CD14-positive monocyte (primary cell): ENCODE data around the gene MED29. TPM values are rescaled to one million over a fixed set of nuclear protein-coding genes. Genes with fewer than 3 reads are reported as not detected.

Experiments
- DNase-seq, 3 donors: peaks; one replicate each; pipeline ENCODE4 v3.0.0-alpha.2; 2011 to 2022
- H2AFZ ChIP-seq: 2 replicates; pipeline ENCODE4 v1.6.0; 2012; ENCODE audit warnings: mild to moderate bottlenecking, low read depth, low read length, inconsistent platforms; ENCODE audit not compliant: insufficient read depth, poor library complexity, severe bottlenecking
- H3K27ac ChIP-seq, 2 donors: 1 replicate in 1 of 2; 2 replicates in 1 of 2; pipeline ENCODE4 v1.5.1; 2012 to 2013; ENCODE audit warnings: low read length in 2 of 2, control low read depth in 1 of 2, inconsistent platforms in 1 of 2, low read depth in 1 of 2, mild to moderate bottlenecking in 1 of 2
- H3K27me3 ChIP-seq, 2 donors: one replicate each; pipeline versions ENCODE4 v1.6.0 to v1.6.1; 2011 to 2013; ENCODE audit warnings: low read length in 2 of 2; ENCODE audit not compliant: control insufficient read depth in 2 of 2, insufficient read depth in 2 of 2
- H3K36me3 ChIP-seq, 2 donors: replicated peaks in 1 of 2; 1 replicate in 1 of 2; 2 replicates in 1 of 2; pipeline versions ENCODE4 v1.5.1 to v1.6.1; 2012 to 2013; ENCODE audit warnings: low read length in 2 of 2, control low read depth in 1 of 2, inconsistent platforms in 1 of 2, mild to moderate bottlenecking in 1 of 2; ENCODE audit not compliant: insufficient read depth in 2 of 2, control insufficient read depth in 1 of 2
- H3K4me1 ChIP-seq, 2 donors: 1 replicate in 1 of 2; 2 replicates in 1 of 2; pipeline versions ENCODE4 v1.5.1 to v1.6.1; 2012 to 2013; ENCODE audit warnings: low read length in 2 of 2, control low read depth in 1 of 2, inconsistent platforms in 1 of 2, mild to moderate bottlenecking in 1 of 2, moderate library complexity in 1 of 2; ENCODE audit not compliant: insufficient read depth in 2 of 2, control insufficient read depth in 1 of 2
- H3K4me2 ChIP-seq: replicated peaks from 2 replicates; pipeline ENCODE3; 2012; ENCODE audit warnings: low read length, moderate library complexity, mild to moderate bottlenecking; ENCODE audit not compliant: poor library complexity, severe bottlenecking; ENCODE audit errors: extremely low read depth
- H3K4me3 ChIP-seq, 3 experiments: fragments of 200-600 bp in 1 of 3; sonication (generic) in 1 of 3; replicated peaks in 1 of 3; 1 replicate in 2 of 3; 2 replicates in 1 of 3; pipeline ENCODE4 v1.5.1; 2011 to 2013; ENCODE audit warnings: low read length in 3 of 3, mild to moderate bottlenecking in 3 of 3, control low read depth in 2 of 3, low read depth in 2 of 3, inconsistent platforms in 1 of 3, moderate library complexity in 1 of 3
- H3K79me2 ChIP-seq: 2 replicates; pipeline ENCODE4 v1.6.0; 2012; ENCODE audit warnings: mild to moderate bottlenecking, control low read depth, inconsistent platforms, low read length, moderate library complexity; ENCODE audit not compliant: insufficient read depth
- H3K9ac ChIP-seq: 2 replicates; pipeline ENCODE4 v1.6.0; 2017; ENCODE audit warnings: low read length, mild to moderate bottlenecking; ENCODE audit not compliant: insufficient read depth, poor library complexity, severe bottlenecking
- H3K9me3 ChIP-seq, 2 donors: replicated peaks in 1 of 2; 1 replicate in 1 of 2; 2 replicates in 1 of 2; pipeline versions ENCODE4 v1.5.1 to v1.6.1; 2012 to 2013; ENCODE audit warnings: low read length in 2 of 2, control low read depth in 1 of 2; ENCODE audit not compliant: control insufficient read depth in 1 of 2, insufficient read depth in 1 of 2
- H4K20me1 ChIP-seq: 2 replicates; pipeline ENCODE4 v1.6.0; 2012; ENCODE audit warnings: mild to moderate bottlenecking, low read length, control low read depth, moderate library complexity; ENCODE audit not compliant: insufficient read depth
- H3K27ac Mint-ChIP-seq, 7 donors: one replicate each; pipeline ENCODE4 v1.8.0; 2020; ENCODE audit warnings: mild to moderate bottlenecking in 7 of 7, mixed read lengths in 7 of 7, moderate library complexity in 6 of 7, inconsistent platforms in 2 of 7
- H3K27me3 Mint-ChIP-seq, 3 donors: one replicate each; pipeline ENCODE4 v1.8.0; 2021 to 2022; ENCODE audit warnings: low read depth in 3 of 3, mild to moderate bottlenecking in 3 of 3, mixed read lengths in 3 of 3, moderate library complexity in 3 of 3, inconsistent platforms in 1 of 3
- H3K36me3 Mint-ChIP-seq, 2 donors: one replicate each; pipeline ENCODE4 v1.8.0; 2020; ENCODE audit warnings: mixed read lengths in 2 of 2, inconsistent platforms in 1 of 2, mild to moderate bottlenecking in 1 of 2
- H3K4me1 Mint-ChIP-seq: one replicate; pipeline ENCODE4 v1.8.0; 2020; ENCODE audit warnings: mild to moderate bottlenecking, mixed read lengths
- H3K4me3 Mint-ChIP-seq, 2 donors: one replicate each; pipeline ENCODE4 v1.8.0; 2020; ENCODE audit warnings: mild to moderate bottlenecking in 2 of 2, mixed read lengths in 2 of 2, moderate library complexity in 1 of 2
- H3K9me3 Mint-ChIP-seq, 7 donors: one replicate each; pipeline ENCODE4 v1.8.0; 2020 to 2022; ENCODE audit warnings: mixed read lengths in 7 of 7, mild to moderate bottlenecking in 6 of 7, moderate library complexity in 6 of 7, inconsistent platforms in 2 of 7
- WGBS: methylation state at CpG from one replicate; pipeline ENCODE4 v1.1.5; 2013; ENCODE audit warnings: missing lambda C conversion rate; ENCODE audit not compliant: insufficient coverage; 5-methylcytosine and 5-hydroxymethylcytosine counted together
- intact Hi-C, 2 donors: fragments of 100-400 bp; cut with micrococcal nuclease; formaldehyde crosslinking; loops; one replicate each; pipeline versions ENCODE4 v1.15.0 to v1.15.1; 2023
- polyA plus RNA-seq, 3 donors: library from polyadenylated mRNA; depleted of rRNA in 1 of 3; unstranded in 2 of 3; stranded (reverse) in 1 of 3; fragments of 300-500 nt in 2 of 3; fragments of >200 nt in 1 of 3; fragmentation: Illumina TruSeq in 2 of 3; gene quantifications; 1 replicate in 2 of 3; 2 replicates in 1 of 3; pipeline ENCODE4 v1.2.3, GENCODE V29; 2012 to 2021
- TF ChIP-seq, protein P1 (sequence below): fragments of 200-600 bp; IDR thresholded peaks from one replicate; pipeline ENCODE4 v1.8.0; 2022; ENCODE audit warnings: antibody characterized with exemption, mild to moderate bottlenecking

Gene MED29
- polyA plus RNA-seq, 3 donors, result 35.8 to 38.2 (median 37.0) TPM

DNA sequence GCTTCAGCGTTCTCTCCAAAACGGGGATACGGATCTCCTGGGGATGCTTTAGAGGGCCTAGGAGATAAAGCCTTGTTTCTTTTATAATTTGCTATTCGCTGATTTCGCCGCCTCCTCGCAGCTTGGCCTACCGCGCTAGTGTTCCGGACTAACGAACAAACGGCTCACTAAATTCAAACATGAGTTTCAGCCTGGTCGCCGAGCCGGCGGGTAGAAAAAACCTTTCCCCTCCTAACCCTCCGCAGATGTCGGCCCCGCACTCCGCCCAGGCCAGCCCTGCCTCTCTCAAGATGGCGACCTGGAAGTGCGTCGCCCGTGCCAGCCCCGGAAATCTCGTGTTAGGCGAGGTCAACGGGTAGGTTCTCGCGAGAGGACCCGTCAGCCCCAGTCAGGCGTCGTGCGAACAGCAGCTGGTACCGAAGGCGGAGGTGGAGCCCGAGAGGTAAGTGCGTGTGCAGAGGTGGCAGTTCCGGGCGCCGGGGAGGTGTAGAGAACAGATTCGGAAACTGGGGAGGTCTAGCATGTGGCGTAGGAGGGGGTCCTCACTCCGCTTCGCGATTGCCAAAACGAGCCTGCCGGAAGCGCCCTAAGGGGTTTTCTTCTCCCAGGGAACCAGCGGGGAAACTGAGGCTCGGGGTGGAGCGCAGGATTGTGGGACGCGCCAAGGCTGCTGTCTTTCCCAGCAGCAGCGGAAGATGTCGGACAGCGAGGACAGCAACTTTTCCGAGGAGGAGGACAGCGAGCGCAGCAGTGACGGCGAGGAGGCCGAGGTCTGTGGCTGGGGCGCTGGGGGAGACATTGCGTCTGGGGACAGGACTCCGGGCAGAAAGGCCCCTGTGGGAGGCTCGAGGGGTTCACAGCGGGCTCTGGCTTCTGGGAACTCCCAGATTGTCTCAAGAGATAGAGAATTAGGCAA is 54.3 kb downstream of the MED29 start, which contains the start of gene SUPT5H:
SUPT5H (plus strand) TSS at position 387 of the 916 bp plus-strand sequence; CDS start at position 696, 309 bp downstream.
- Mint-ChIP-seq H3K4me3 (peak within 1 kb of the TSS; percentile 97 to 98), H3K4me1 (peaks cover 51% of the 10 kb centered on the region), H3K27me3 (peaks cover 0 to 5% (median 3%) of the 10 kb centered on the region in 3 donors), H3K36me3 (peaks cover 16 to 23% of the 10 kb centered on the region in 2 donors), H3K27ac (peak within 1 kb of the TSS; percentile 89 to 100 (median 99)), H3K9me3 (peaks cover 0 to 3% (median 0%) of the 10 kb centered on the region in 7 donors)
- Histone ChIP-seq H3K27ac (peak within 1 kb of the TSS; percentile 94 to 100), H3K9ac (peak within 1 kb of the TSS; percentile 98), H3K4me2 (peak within 1 kb of the TSS; percentile 79), H4K20me1 (peaks cover 30% of the 10 kb centered on the region), H3K9me3 (no peaks in the 10 kb centered on the region), H3K4me3 (peak within 1 kb of the TSS; percentile 55 to 100 (median 95)), H3K27me3 (no peaks in the 10 kb centered on the region), H3K79me2 (peaks cover 60% of the 10 kb centered on the region), H2AFZ (peak within 1 kb of the TSS; percentile 77), H3K4me1 (peaks cover 36 to 40% of the 10 kb centered on the region in 2 donors), H3K36me3 (peaks cover 4 to 18% of the 10 kb centered on the region in 2 donors)
- TF ChIP-seq, protein P1, sequence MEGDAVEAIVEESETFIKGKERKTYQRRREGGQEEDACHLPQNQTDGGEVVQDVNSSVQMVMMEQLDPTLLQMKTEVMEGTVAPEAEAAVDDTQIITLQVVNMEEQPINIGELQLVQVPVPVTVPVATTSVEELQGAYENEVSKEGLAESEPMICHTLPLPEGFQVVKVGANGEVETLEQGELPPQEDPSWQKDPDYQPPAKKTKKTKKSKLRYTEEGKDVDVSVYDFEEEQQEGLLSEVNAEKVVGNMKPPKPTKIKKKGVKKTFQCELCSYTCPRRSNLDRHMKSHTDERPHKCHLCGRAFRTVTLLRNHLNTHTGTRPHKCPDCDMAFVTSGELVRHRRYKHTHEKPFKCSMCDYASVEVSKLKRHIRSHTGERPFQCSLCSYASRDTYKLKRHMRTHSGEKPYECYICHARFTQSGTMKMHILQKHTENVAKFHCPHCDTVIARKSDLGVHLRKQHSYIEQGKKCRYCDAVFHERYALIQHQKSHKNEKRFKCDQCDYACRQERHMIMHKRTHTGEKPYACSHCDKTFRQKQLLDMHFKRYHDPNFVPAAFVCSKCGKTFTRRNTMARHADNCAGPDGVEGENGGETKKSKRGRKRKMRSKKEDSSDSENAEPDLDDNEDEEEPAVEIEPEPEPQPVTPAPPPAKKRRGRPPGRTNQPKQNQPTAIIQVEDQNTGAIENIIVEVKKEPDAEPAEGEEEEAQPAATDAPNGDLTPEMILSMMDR, result no peak
- intact Hi-C loops, result loop anchor here (2.0 to 10.0 kb wide), 3 partner anchors 57 to 92 kb away; partner anchors contain the start of gene EID2B (in 1 of the 2)
- DNase-seq, result peak; percentile 97
- WGBS, result under 1% methylated on average over 68 of the region's 68 CpGs

GRCh38 chr19:39446365-39447084 is 55.3 kb downstream of the MED29 start:
- H2AFZ ChIP-seq, result peak overlapping the region; percentile 77
- peak overlapping the region; percentile 98 for H3K9ac ChIP-seq
- Mint-ChIP-seq H3K27me3 (peaks cover 0 to 3% (median 0%) of the 10 kb centered on the region in 3 donors), H3K4me1 (peaks cover 51% of the 10 kb centered on the region), H3K36me3 (peaks cover 19 to 31% of the 10 kb centered on the region in 2 donors), H3K27ac (peak overlapping the region; percentile 47 to 100 (median 97)), H3K9me3 (peaks cover 0 to 3% (median 0%) of the 10 kb centered on the region in 7 donors), H3K4me3 (peak overlapping the region; percentile 97 to 98)
- no peaks in the 10 kb centered on the region for H3K27me3 ChIP-seq
- peak overlapping the region in 1 of 2 donors; percentile 100 for H3K27ac ChIP-seq
- TF ChIP-seq, protein P1, result no peak
- intact Hi-C loops, result loop anchor here (5.0 to 10.0 kb wide), 2 partner anchors 88 to 91 kb away; partner anchors contain the start of gene EID2B (in 1 of the 2)
- H4K20me1 ChIP-seq, result peaks cover 41% of the 10 kb centered on the region
- DNase-seq, result no peak
- 89% methylated on average over 6 of the region's 16 CpGs for WGBS
- H3K4me1 ChIP-seq, result peaks cover 36 to 40% of the 10 kb centered on the region in 2 donors
- H3K36me3 ChIP-seq, result peaks cover 4 to 27% of the 10 kb centered on the region in 2 donors
- H3K9me3 ChIP-seq, result no peaks in the 10 kb centered on the region
- peak overlapping the region; percentile 55 to 100 (median 95) for H3K4me3 ChIP-seq
- H3K79me2 ChIP-seq, result peaks cover 70% of the 10 kb centered on the region
- peak overlapping the region; percentile 79 for H3K4me2 ChIP-seq
